Measurements from ENCODE around the gene KCNH2. TPM values are rescaled to one million over a fixed set of nuclear protein-coding genes. Genes with fewer than 3 reads are reported as not detected.
A peak's percentile ranks its signal among the peaks of the same experiment; 100 is the strongest.

The KCNH2 gene
- total and polyA plus RNA-seq, 7 donors, result 0.46 to 107 (median 40.6) TPM

DNA sequence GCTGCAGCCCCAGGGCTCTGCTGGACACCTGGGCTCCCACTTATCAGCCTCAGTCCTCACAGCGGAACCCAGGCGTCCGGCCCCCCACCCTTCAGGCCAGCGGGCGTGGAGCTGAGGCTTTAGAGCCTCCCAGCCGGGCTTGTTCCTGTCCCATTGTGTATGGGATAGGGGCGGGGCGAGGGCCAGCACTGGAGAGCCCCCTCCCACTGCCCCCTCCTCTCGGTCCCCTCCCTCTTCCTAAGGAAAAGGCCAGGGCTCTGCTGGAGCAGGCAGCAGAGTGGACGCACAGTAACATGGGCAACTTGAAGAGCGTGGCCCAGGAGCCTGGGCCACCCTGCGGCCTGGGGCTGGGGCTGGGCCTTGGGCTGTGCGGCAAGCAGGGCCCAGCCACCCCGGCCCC, 15.4 kb upstream of the KCNH2 start:
- DNase-seq, result peak; percentile 68
- Histone ChIP-seq H3K27me3 (peaks cover 0 to 11% (median 0%) of the 10 kb centered on the region in 3 donors), H3K4me3 (peak overlapping the region in 3 of 4 donors; percentile 16 to 23 (median 21)), H3K4me1 (peaks cover 0 to 13% (median 9%) of the 10 kb centered on the region in 4 donors), H3K36me3 (no peaks in the 10 kb centered on the region), H3K27ac (peak overlapping the region in 3 of 4 donors; percentile 5 to 37 (median 31)), H3K9me3 (no peaks in the 10 kb centered on the region)
- TF ChIP-seq, protein P1, sequence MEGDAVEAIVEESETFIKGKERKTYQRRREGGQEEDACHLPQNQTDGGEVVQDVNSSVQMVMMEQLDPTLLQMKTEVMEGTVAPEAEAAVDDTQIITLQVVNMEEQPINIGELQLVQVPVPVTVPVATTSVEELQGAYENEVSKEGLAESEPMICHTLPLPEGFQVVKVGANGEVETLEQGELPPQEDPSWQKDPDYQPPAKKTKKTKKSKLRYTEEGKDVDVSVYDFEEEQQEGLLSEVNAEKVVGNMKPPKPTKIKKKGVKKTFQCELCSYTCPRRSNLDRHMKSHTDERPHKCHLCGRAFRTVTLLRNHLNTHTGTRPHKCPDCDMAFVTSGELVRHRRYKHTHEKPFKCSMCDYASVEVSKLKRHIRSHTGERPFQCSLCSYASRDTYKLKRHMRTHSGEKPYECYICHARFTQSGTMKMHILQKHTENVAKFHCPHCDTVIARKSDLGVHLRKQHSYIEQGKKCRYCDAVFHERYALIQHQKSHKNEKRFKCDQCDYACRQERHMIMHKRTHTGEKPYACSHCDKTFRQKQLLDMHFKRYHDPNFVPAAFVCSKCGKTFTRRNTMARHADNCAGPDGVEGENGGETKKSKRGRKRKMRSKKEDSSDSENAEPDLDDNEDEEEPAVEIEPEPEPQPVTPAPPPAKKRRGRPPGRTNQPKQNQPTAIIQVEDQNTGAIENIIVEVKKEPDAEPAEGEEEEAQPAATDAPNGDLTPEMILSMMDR (IDR thresholded peaks at IDR 0.05), result no peak
- TF ChIP-seq EP300 (IDR thresholded peaks at IDR 0.05), result no peak
- TF ChIP-seq POLR2AphosphoS5 (IDR thresholded peaks at IDR 0.05), result peak in 2 of 4 donors; percentile 17 to 55
- TF ChIP-seq POLR2A (IDR thresholded peaks at IDR 0.05), result no peak
- intact Hi-C loops (cut with DNase I), result no loop called here
- WGBS, 2 donors, result 90 to 93% methylated on average over 14 of the region's 14 CpGs

DNA sequence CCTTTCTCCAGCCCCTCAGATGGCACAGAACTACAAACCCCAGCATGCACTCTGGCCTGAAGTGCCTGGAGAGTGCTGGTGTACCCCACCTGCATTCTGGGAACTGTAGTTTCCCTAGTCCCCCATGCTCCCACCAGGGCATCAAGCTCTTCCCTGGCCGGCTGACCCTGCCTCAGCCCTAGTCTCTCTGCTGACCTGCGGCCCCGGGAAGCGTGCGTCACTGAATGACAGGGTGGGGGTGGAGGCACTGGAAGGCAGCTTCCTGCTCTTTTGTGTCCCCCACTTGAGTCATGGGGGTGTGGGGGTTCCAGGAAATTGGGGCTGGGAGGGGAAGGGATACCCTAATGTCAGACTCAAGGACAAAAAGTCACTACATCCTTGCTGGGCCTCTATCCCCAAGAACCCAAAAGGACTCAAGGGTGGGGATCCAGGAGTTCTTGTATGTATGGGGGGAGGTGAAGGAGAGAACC, 14.7 kb upstream of the KCNH2 start:
- Histone ChIP-seq H3K27me3 (peaks cover 0 to 11% (median 0%) of the 10 kb centered on the region in 3 donors), H3K4me3 (no peak overlapping the region), H3K36me3 (no peaks in the 10 kb centered on the region), H3K9me3 (no peaks in the 10 kb centered on the region), H3K27ac (peak overlapping the region in 2 of 4 donors; percentile 31 to 37), H3K4me1 (peaks cover 0 to 18% (median 14%) of the 10 kb centered on the region in 4 donors)
- DNase-seq, result peak; percentile 66
- intact Hi-C loops (cut with DNase I), result no loop called here
- TF ChIP-seq, protein P1 (IDR thresholded peaks at IDR 0.05), result no peak
- TF ChIP-seq EP300 (IDR thresholded peaks at IDR 0.05) (no peak), POLR2AphosphoS5 (IDR thresholded peaks at IDR 0.05) (no peak), POLR2A (IDR thresholded peaks at IDR 0.05) (no peak)
- 60 to 63% methylated on average over 5 of the region's 5 CpGs for WGBS, 2 donors

DNA sequence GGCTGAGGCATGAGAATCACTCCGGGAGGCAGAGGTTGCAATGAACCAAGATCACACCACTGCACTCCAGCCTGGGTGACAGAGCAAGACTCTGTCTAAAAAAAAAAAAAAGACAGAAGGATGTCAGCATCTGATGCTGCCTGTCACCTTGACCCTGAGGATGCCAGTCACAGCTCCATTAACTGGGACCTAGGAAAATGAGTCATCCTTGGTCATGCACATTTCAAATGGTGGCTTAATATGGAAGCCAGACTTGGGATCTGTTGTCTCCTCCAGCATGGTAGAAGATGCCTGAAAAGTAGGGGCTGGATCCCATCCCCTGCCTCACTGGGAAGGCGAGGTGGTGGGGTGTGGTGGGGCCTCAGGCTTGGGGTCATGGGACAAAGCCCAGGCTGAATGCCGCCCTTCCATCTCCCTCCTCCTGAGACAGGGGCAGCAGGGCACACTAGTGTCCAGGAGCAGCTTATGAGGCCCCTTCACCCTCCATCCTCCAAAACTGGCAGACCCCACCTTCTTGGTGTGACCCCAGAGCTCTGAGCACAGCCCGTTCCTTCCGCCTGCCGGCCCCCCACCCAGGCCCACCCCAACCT, 14.0 kb upstream of the KCNH2 start:
- no peak overlapping the region for H3K4me3 ChIP-seq
- peak overlapping the region in 2 of 4 donors; percentile 23 to 25 for H3K27ac ChIP-seq

DNA sequence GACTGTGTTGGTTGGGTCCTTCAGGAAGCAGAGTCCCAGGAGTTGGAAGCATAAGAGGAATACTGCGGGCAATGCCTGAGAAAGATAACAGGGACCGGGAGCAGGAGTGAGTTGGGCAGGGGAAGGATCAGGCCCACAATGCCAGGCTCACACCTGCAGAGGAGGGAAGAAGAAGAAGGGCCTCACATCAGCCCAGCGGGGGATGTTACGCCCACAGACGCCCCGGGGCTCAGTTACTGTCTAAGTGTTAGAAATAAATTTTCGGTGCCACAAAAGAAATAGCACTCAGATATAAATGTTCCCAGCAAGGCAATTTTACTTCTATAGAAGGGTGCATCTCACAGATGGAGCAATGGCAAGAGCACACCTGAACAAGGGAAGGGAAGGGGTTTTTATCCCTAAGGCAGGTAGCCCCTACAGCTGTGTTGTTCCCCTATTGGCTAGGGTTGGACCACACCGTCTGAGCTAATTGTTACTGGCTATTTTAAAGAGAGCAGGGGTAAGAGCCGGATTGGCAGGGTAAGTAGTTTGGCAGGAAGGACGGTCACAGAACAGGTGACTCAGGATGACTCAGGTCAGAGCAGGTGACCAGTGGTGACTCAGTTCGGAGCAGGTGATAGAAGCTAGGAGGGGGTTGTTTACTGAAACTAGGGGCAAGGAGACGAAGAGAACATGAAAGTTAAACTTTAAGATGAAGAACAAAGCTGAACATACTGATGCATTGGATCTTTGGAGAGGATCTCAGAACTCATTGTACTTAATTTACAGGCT, 12.5 kb upstream of the KCNH2 start, which contains the start of gene NOS3:
Gene NOS3 (plus strand): TSS at position 602 of the 771 bp plus-strand sequence. CDS start 2,787 bp downstream, outside the sequence.
- intact Hi-C loops (cut with DNase I), result no loop called here
- DNase-seq, result no peak
- Histone ChIP-seq H3K27me3 (no peaks in the 10 kb centered on the region), H3K4me1 (peaks cover 0 to 25% (median 19%) of the 10 kb centered on the region in 4 donors), H3K27ac (peak within 1 kb of the TSS in 1 of 4 donors; percentile 20), H3K9me3 (no peaks in the 10 kb centered on the region), H3K36me3 (no peaks in the 10 kb centered on the region), H3K4me3 (no peak within 1 kb of the TSS)
- TF ChIP-seq POLR2A (IDR thresholded peaks at IDR 0.05), result no peak
- TF ChIP-seq POLR2AphosphoS5 (IDR thresholded peaks at IDR 0.05), result no peak
- no peak for TF ChIP-seq EP300 (IDR thresholded peaks at IDR 0.05)
- TF ChIP-seq, protein P1 (IDR thresholded peaks at IDR 0.05), result no peak
- 88 to 92% methylated on average over 12 of the region's 12 CpGs for WGBS, 2 donors

More for the DNA sequence above, 14.0 kb upstream of the KCNH2 start:
- Histone ChIP-seq H3K36me3 (no peaks in the 10 kb centered on the region), H3K27me3 (peaks cover 0 to 10% (median 0%) of the 10 kb centered on the region in 3 donors), H3K4me1 (peaks cover 0 to 18% (median 14%) of the 10 kb centered on the region in 4 donors), H3K9me3 (no peaks in the 10 kb centered on the region)
- TF ChIP-seq POLR2A (IDR thresholded peaks at IDR 0.05), result no peak
- TF ChIP-seq, protein P1 (IDR thresholded peaks at IDR 0.05), result no peak
- no peak for TF ChIP-seq POLR2AphosphoS5 (IDR thresholded peaks at IDR 0.05)
- TF ChIP-seq EP300 (IDR thresholded peaks at IDR 0.05), result no peak
- intact Hi-C loops (cut with DNase I), result no loop called here
- 83 to 87% methylated on average over 6 of the region's 6 CpGs for WGBS, 2 donors
- DNase-seq, result no peak
